Calu3 (cell line): ENCODE measurements around the gene MYADM. TPM values are rescaled to one million over a fixed set of nuclear protein-coding genes. Genes with fewer than 3 reads are reported as not detected.
"Not testable (repeated sequence)": the region's sequence is repeated elsewhere in the genome, so short reads cannot be mapped to it uniquely, and the experiment has no call there.

Experiments
- BruUV-seq: library from RNA; stranded (reverse); fragments of 400-500 nt; replicated peaks from 2 replicates; lab custom pipeline; 2021; lab: Mats Ljungman, UMichigan
- CTCF ChIA-PET: fragments of 300-600 bp; sonication (Branson Sonifier 250); formaldehyde crosslinking; loops from one replicate; lab custom pipeline; 2022; ENCODE audit warnings: antibody characterized with exemption; lab: Charles Lee
- DNase-seq: peaks from one replicate; pipeline ENCODE4 v3.0.0; 2022
- H3K27ac Mint-ChIP-seq: one replicate; pipeline ENCODE4 v1.8.0; 2022; ENCODE audit warnings: mixed read lengths; ENCODE audit not compliant: unreplicated experiment
- H3K27me3 Mint-ChIP-seq: one replicate; pipeline ENCODE4 v1.8.0; 2022; ENCODE audit warnings: mixed read lengths; ENCODE audit not compliant: unreplicated experiment
- H3K36me3 Mint-ChIP-seq: one replicate; pipeline ENCODE4 v1.8.0; 2022; ENCODE audit warnings: mild to moderate bottlenecking, moderate library complexity, mixed read lengths; ENCODE audit not compliant: insufficient read depth, unreplicated experiment
- H3K4me1 Mint-ChIP-seq: one replicate; pipeline ENCODE4 v1.8.0; 2022; ENCODE audit warnings: mild to moderate bottlenecking, low read depth, mixed read lengths; ENCODE audit not compliant: unreplicated experiment
- H3K4me3 Mint-ChIP-seq: one replicate; pipeline ENCODE4 v1.8.0; 2022; ENCODE audit warnings: mild to moderate bottlenecking, low read depth, moderate library complexity, mixed read lengths; ENCODE audit not compliant: unreplicated experiment
- H3K9me3 Mint-ChIP-seq: one replicate; pipeline ENCODE4 v1.8.0; 2022; ENCODE audit warnings: low read depth, mixed read lengths; ENCODE audit not compliant: unreplicated experiment
- CTCF ChIP-seq: fragments of 200-600 bp; IDR thresholded peaks from one replicate; pipeline ENCODE4 v1.8.0; 2022; ENCODE audit warnings: antibody characterized with exemption; ENCODE audit not compliant: unreplicated experiment
- intact Hi-C: fragments of 100-400 bp; cut with micrococcal nuclease; formaldehyde crosslinking; loops from one replicate; pipeline ENCODE4 v1.10.0; 2022; ENCODE audit not compliant: unreplicated experiment
- total RNA-seq: library from RNA; stranded (reverse); gene quantifications from 2 replicates; pipeline ENCODE4 v1.2.3, GENCODE V29; 2022

The MYADM gene
- total RNA-seq, 1 experiment from 2014 or later, result 464 TPM

GRCh38 chr19:53868091-53868891 is 608 bp downstream of the MYADM start:
- TF ChIP-seq CTCF, result no peak
- peak; percentile 73 for DNase-seq
- CTCF ChIA-PET, result interaction anchor here (0.7 to 1.8 kb wide), 11 partner anchors 9 to 321 kb away, joined by 3 to 10 read pairs (median 4); partner anchors contain the start of genes MBOAT7 and PRKCG
- H3K27me3 Mint-ChIP-seq, result no peaks in the 10 kb centered on the region
- H3K27ac Mint-ChIP-seq, result peak overlapping the region; percentile 99
- peaks cover 58% of the 10 kb centered on the region for H3K4me1 Mint-ChIP-seq
- TSS peak; percentile 79 for BruUV-seq
- H3K36me3 Mint-ChIP-seq, result peaks cover 97% of the 10 kb centered on the region
- intact Hi-C loops, result no loop called here
- peak overlapping the region; percentile 95 for H3K4me3 Mint-ChIP-seq
- no peaks in the 10 kb centered on the region for H3K9me3 Mint-ChIP-seq

DNA sequence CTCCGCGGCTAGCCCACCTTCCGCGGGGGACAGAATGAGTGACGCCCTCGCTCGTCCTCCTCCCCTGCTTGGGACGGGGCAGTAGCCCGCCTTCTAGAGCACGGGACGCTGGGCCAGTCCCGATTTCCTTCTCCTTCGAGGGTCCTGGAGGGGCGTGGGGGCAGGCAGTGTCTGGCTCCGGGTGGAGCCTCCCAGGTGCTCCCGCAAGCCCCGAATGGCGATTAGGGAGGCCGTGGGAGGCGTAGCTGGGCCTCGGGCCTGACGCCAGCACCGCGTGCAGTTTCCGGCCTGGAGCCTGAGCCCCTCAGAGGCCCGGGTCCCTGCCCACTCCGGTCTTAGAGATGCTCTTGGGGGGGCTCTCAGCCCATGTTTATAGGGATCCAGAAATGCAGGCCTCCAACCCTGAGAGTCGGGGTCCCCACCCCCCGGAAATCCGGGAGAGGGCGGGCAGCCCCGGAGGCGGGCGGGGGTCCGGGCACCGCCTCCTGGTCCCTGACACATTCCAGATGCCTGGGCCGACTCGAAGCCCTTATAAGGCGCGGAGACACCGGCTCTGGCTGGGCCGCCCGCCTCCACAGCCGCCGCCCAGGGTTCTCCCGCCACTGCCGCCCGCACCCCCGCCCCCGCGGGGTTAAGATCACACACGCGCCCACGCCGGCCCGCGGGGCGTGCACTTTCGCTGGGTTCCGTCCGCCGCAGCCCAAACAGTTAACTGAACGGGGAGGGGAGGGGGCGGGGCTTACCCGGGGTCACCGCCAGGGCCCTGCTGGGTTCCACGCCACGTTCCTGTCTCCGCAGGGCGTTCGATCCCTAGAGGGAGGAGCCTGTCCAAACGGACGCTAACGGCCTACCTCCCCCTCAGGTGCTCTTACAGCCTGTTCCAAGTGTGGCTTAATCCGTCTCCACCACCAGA is 1.5 kb downstream of the MYADM start:
- Mint-ChIP-seq H3K36me3 (peaks cover 100% of the 10 kb centered on the region), H3K4me3 (peak overlapping the region; percentile 95), H3K27ac (peak overlapping the region; percentile 99), H3K9me3 (no peaks in the 10 kb centered on the region), H3K27me3 (no peaks in the 10 kb centered on the region), H3K4me1 (peaks cover 58% of the 10 kb centered on the region)
- BruUV-seq, result no TSS peak
- TF ChIP-seq CTCF, result peak; percentile 32
- intact Hi-C loops, result loop anchor here (1.0 kb wide), 1 partner anchor 27 kb away; no protein-coding TSS in a partner anchor
- CTCF ChIA-PET, result interaction anchor here (0.6 to 1.8 kb wide), 5 partner anchors 8 to 155 kb away, joined by 3 to 10 read pairs (median 4); partner anchors contain the start of gene PRKCG
- DNase-seq, result peak; percentile 98

- peak overlapping the region; percentile 95 for H3K4me3 Mint-ChIP-seq
- DNase-seq, H3K27me3 Mint-ChIP-seq, BruUV-seq, H3K9me3 Mint-ChIP-seq: not testable (repeated sequence)
- H3K36me3 Mint-ChIP-seq, result peaks cover 100% of the 10 kb centered on the region
- CTCF ChIA-PET, result interaction anchor here (0.6 to 0.8 kb wide), 3 partner anchors 45 to 154 kb away, joined by 3 to 5 read pairs (median 3); no protein-coding TSS in a partner anchor
- peaks cover 58% of the 10 kb centered on the region for H3K4me1 Mint-ChIP-seq
- peak overlapping the region; percentile 99 for H3K27ac Mint-ChIP-seq
- intact Hi-C loops, result loop anchor here (1.0 kb wide), 1 partner anchor 28 kb away; no protein-coding TSS in a partner anchor
These were observed 2.3 kb downstream of the MYADM start for GRCh38 chr19:53869805-53870484.

GRCh38 chr19:53870485-53870844 is 2.8 kb downstream of the MYADM start:
- CTCF ChIA-PET, result interaction anchor here (0.6 to 0.8 kb wide), 3 partner anchors 45 to 154 kb away, joined by 3 to 5 read pairs (median 3); no protein-coding TSS in a partner anchor
- Mint-ChIP-seq H3K4me3 (peak overlapping the region; percentile 74), H3K36me3 (peaks cover 100% of the 10 kb centered on the region), H3K9me3 (no peaks in the 10 kb centered on the region), H3K27me3 (no peaks in the 10 kb centered on the region), H3K4me1 (peaks cover 56% of the 10 kb centered on the region), H3K27ac (peak overlapping the region; percentile 89)
- no TSS peak for BruUV-seq
- intact Hi-C loops, result no loop called here
- no peak for TF ChIP-seq CTCF
- DNase-seq, result no peak
